Measurements from ENCODE around the gene S100B.
"Not testable (repeated sequence)": the region's sequence is repeated elsewhere in the genome, so short reads cannot be mapped to it uniquely, and the experiment has no call there.

The S100B gene

DNA sequence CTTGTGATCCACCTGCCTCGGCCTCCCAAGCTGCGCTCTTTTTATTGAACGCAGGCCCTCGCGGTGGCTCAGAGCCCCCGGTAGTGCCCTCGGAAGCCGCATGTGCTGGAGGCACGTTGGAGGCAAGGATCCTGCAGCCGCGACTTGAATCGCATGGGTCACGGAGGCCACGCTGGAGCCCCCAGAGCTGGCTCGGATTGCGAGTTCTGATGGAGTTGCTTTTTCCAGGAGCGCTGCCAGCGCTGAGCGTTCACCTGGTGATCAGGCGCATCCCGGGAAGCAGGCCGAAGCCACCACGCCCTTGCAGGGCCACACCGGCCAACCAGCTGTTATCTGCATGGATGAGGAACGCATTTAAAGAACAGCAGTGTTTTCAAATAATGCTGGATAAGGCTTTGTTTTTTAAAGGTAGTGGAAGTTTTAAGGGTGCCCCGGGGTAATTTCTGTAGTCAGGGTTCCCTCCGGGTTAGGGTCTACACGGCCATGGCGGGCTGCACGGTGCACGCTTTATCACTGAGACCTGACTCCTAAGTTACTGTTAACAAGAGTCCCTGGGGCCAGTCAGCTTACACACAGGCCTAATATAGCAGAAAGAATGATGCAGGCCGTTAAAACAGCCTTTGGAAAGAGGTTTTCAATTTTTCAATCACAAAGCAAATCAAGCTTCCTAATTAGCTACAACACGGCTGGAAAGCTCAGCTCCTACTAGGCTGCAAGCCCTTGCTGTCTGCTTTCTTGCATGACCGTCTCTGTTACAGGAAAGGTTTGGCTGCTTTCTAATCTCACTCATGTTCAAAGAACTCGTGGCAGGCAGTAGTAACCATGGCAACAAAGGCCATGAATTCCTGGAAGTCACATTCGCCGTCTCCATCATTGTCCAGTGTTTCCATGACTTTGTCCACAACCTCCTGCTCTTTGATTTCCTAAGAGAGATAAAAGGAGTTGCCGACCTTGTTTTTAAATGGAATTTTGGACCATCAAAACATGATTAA, 6.0 kb downstream of the S100B start:
- no peak for DNase-seq

DNA sequence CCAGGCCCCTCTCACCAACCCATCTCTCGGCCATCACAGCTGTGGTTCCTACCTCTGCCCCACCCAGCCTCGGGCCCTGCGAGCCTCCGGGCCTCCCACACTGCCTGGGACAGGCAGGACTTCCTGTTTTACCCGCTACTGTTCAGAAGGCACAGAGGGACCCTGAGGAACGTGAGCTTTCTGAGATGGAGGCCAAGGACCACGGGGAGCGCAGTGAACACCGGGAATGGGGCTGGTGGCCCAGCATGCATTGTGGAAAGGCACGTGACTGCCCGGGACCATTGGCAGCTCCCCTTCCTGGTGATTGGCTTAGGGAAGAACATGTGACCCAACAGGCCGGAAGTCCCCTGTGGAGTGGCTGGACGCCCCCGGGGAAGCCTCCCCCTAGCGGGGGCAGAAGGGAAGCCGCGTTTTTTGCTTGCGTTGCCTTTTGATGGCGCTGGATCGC, 7.0 kb downstream of the S100B start:
- no peak for DNase-seq

DNA sequence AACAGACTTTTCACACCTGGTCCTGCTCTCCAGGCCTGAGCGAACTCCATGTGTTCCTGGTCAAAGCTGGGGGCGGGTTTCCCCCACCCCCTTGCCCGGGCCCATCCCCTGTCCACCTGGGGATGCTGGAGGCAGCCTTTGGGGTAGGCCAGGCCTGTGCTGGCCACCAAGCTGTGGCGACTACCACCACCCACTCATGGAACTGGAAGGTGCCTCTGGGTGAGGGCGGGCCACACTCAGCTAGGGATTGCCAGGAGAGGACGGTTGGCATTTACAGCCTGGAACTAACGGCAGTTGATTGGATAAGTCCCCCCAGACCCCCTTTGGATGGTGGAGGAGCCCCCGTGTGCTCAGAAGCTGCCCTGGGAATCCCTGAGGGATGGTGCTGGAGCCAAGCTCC, 7.9 kb downstream of the S100B start:
- no peak for DNase-seq

DNA sequence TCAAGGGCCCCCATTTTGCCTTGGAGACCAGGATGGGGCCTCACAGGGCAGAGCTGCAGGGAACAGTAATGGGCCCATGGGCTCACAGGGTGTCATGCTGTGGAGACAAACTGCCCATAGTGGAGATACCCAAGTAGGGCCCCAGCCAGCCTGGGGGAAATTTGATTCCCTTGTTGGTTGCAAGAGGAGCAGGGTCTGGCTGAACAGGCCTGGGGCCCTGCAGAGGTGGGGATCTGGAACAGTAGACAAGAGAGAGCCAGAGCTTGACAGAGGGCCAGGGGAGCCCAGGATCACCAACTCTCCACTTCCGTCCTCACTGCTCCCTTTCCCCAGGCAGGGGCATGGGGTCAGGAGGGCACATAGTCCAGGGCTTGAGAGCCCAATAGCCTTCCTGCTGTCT, 8.7 kb downstream of the S100B start:
- DNase-seq, result no peak

DNA sequence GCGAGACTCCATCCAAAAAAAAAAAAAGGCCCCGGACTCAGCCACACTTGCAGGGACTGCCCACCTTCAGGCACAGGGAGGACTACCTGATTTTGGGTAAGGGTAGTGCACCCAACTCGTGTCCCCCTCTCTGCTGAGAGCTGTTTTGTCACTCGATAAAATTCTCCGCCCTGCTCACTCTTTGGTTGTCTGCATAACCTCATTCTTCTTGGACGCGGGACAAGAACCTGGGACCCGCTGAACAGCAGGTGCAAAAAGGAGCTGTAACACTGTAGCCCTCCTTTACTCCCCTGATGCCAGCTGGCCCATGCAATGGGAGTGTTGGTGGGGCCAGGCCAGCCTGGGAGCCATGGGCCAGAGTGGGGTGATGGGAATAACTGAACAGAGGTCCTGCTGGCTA, 10.6 kb downstream of the S100B start:
- DNase-seq, result no peak

DNA sequence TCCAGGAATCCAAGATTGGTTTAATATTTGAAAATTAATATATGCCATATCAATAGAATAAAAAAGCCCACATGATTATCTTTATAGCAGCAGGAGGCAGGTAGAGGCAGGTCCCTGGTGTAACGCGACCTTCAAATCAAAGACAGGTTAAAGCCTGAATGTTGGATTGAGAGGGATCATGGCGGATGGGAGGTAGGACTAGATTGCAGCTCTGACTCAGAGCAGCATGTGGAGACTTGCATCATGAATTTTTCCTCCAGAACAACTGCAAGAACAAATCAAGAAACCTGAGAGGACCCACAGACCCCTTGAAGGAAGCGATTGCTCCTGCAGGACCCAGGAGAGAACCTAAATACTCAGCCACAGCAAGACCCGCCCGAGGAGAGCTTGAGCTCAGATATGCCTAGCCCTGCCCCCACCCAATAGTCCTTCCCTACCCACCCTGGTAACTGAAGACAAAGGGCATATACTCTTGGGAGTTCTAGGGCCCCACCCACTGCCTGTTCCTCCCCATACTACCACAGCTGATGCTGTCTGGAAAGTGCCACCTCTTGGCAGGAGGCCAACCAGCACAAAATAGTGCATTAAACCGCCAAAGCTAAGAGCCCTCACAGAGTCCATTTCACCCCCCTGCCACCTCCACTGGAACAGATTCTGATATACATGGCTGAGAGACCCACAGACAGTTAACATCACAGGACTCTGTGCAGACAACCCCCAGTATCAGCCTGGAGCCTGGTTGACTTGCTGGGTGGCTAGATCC, 19.5 kb downstream of the S100B start:
- no peak for DNase-seq

DNA sequence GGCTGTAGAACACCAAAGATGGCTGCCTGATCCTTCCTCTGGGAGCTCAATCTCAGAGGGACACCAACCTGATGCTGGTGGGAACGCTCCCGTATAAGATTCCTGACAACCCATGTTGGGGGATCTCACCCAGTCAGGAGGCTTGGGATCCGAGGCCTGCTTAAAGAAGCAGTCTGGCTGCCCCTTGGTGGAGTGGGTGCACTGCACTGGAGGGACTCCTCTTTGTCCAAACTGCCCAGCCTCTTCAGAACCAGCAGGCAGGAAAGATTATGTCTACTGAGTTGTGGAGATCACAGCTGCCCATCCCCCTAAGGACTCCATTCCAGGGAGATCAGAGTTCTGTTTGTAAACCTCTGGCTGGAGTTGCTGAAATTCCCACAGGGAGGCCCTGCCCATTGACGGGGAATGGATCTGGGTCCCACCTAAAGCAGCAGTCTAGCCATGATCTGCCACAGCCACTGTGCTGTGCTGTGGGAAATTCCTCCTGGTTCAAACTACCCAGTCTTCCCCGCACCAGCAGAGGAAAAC, 23.0 kb downstream of the S100B start:
- no peak for DNase-seq

DNA sequence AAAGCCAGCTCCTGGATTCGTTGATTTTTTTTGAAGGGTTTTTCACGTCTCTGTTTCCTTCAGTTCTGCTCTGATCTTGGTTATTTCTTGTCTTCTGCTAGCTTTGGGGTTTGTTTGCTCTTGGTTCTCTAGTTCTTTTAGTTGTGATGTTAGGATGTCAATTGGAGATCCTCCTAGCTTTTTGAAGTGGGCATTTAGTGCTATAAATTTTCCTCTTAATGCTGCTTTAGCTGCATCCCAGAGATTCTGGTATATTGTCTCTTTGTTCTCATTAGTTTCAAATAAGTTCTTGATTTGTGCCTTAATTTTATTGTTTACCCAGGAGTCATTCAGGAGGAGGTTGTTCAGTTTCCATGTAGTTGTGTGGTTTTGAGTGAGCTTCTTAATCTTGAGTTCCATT, 25.5 kb downstream of the S100B start:
- not testable (repeated sequence) for DNase-seq

DNA sequence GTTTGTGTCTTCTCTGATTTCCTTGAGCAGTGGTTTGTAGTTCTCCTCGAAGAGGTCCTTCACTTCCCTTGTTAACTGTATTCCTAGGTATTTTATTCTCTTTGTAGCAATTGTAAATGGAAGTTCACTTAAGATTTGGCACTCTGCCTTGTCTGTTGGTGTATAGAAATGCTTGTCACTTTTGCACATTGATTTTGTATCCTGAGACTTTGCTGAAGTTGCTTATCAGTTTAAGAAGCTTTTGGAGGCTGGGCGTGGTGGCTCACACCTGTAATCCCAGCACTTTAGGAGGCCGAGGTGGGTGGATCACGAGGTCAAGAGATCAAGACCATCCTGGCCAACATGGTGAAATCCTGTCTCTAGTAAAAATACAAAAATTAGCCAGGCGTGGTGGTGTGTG, 27.1 kb downstream of the S100B start:
- not testable (repeated sequence) for DNase-seq

DNA sequence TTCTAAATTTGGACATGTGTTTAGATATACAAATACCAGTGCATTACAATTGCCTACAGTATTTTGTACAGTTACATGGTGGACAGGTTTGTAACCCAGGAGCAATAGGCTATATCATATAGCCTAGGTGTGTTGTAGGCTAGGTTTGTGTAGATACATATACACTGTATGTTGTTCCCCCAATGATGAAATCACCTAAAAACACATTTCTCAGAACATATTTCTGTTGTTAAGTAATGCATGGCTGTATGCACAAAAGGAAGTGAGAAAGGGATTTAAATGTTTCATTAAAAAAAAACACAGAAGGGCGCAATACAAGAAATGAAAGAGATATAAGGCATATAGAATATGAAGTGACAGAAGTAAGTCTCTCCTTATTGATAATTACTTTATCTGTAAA, 32.0 kb downstream of the S100B start:
- no peak for DNase-seq

DNA sequence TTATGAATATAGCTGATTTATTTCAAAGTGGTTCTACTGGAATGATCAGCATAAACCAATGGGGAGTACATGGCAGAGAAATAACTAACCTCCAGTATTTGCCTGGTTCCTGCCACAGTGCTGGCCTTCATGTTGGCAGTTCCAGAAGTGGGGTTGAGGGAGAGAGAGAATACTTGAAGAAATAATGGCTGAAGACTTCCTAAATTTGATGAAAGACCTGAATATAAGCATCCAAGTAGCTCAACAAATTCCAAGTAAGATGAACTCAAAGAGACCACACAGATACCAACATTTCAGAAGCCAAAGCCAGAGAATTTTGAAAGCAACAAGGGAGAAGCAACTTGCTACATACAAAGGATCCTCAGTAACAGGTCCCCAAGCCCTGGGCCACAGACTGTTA, 34.3 kb downstream of the S100B start:
- DNase-seq, result no peak

DNA sequence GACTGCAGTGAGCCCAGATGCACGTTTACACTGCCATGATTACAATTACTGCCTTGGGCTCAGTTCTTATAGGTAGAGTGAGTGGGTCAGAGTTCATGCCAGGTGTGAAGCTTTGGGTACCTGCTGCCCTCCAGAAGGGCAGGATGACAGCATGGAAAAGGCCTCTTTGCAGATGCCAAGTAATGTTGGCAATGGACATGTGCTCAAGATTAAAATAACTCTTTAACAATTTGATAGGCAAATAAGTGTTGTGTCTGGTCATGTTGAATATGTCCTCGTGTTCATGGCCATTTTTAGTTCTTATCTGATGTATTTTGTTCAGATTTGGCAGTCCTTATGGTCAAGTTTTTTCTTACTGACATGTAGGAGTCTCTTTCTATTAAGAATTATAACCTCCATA, 34.8 kb downstream of the S100B start:
- DNase-seq, result no peak

DNA sequence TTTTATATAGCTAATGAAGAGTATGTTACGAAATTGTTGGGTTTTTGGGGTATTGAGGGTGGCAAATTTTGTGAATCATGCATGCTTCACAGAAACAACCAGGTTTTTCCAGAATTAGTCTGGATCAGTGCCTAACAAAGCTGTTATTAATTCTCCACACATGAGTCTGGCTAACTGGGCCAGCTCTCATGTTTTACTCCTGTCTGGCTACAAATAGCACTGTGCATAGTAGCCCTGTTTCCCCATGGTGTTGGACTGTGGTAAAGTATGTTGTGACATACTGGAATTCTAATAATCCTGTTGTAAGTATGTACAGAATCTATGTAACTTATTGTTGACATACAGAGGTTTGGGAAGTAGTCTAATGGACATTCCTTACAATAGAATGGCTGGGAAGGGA, 35.8 kb downstream of the S100B start:
- no peak for DNase-seq

DNA sequence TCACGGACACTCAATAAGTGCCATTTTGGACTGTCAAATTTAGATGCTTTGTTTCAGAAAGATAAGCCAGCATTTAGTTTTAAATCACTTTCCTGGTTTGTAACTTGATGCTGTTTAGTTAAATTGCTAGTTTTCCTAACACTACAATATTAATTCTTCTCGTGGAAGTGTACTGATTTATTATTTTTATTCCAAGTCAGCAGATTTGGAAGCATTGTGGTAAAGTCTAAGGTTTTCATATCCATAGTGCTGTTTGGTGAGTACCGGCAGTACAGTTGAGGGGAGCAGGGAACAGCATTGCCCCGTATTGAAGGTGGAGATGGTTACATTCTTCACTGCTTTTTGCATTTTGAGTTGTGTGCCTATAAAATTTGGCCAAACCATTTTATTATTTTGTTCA, 36.3 kb downstream of the S100B start:
- DNase-seq, result no peak

DNA sequence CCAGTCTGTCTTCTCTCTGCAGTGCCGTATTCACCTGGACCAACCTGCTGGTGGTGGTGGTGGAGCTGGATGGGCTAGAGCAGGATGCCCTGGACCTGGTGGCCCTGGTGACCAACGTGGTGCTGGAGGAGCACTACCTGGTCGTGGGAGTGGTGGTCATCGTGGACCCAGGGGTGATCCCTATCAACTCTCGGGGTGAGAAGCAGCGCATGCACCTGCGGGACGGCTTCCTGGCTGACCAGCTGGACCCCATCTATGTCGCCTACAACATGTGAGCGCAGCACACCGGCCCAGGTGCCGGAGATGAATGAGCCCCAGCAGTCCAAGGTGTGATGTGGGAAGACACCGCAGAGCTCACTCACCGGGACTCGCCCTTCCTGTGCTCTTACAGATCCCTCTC, 37.5 kb downstream of the S100B start:
- no peak for DNase-seq

DNA sequence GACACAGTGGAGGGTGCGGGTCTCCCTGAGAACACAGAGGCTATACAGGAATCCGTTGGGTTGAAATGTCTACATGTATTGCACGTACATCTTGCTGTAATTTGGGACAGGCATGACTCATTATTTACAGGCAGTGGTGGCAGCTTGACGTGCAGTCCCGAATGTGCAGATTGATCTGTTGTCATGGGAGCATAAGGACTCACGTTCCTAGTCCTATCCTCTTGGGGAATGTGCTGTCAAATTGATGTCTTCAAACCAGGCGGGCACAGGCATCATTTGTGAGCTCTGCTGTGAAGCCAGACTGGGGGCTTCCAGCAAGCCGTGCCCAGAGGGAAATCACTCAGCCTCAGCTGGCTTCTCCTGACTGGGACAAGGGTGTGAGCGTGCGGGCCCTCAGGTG, 40.5 kb downstream of the S100B start:
- no peak for DNase-seq

DNA sequence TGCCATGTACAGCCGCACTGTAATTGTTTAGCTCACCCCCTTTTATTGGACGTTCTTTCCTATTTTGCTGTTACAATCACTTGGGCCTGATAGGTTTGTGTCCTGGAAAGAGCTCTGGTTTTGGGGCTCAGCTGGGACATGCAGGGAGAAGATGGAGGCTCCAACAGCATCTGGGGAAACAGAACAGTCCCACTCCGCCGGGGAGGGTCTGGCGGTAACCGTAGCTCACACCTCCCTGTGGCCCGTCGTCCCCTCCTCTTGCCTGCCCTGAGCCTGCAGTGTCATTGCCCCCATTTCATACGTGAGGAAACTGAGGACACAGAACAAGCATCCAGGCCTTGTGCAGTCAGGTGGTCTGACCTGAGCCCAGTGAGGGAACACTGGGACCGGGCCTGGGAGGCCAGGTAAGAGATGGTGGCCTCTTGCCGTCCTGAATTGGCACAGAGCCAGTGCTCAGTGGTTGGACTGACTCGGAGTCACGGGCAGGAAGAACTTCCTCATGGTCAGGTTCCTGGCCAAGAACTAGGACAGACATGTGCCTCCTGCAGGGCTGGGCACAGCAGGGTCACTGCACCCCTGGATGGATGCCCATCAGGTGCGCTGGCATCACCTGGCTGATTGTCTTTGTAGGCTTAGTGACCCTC, 41.8 kb downstream of the S100B start:
- no peak for DNase-seq

DNA sequence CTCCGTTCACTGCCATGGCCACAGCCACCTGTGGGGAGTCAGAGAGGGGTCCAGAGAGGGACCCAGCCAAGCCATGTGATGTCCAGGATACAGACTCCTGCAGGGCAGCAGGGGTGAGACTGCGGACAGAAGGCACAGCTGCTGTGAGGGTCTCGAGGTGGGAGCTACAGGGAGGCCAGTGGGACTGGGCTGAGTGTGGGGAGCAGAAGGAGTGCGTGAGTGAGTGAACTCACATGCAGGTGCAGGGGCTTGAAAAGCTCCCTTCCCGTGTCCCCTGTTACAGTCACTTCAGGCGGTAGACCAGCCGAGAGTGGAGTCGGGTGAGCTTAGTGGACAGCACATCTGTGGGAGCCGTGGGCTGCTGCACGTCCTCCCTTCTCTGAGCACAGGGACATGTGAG, 42.4 kb downstream of the S100B start:
- DNase-seq, result no peak

DNA sequence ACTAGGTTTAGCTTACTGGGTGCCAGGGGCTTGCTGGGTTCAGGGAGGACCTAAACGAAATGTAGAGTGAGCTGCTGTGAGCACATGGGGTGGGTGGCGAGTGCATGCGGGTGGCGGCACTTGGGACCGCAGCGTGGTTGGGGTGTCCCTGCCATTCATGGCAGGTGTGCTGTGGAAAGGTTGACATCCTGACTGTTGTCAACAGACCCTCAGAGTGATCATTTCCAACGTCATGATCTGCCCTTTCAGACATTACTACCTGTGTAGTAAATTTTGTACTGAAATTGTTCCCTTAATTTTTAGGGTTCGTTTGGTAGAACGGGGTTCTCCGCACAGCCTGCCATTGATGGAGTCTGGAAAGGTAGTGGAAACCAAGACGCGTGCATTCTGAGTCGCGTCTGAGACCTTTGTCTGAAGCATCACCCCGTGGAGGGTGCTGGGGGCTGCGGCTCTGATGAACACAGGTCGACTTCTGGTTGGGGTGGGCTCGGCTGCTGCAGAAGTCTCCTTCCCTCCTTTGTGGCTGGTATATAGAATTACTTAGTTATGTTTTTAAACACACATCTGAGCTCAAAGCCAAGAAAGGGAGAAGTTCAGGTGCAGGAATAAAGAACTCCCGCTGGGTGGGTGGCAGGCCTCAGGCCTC, 43.3 kb downstream of the S100B start:
- DNase-seq, result no peak

DNA sequence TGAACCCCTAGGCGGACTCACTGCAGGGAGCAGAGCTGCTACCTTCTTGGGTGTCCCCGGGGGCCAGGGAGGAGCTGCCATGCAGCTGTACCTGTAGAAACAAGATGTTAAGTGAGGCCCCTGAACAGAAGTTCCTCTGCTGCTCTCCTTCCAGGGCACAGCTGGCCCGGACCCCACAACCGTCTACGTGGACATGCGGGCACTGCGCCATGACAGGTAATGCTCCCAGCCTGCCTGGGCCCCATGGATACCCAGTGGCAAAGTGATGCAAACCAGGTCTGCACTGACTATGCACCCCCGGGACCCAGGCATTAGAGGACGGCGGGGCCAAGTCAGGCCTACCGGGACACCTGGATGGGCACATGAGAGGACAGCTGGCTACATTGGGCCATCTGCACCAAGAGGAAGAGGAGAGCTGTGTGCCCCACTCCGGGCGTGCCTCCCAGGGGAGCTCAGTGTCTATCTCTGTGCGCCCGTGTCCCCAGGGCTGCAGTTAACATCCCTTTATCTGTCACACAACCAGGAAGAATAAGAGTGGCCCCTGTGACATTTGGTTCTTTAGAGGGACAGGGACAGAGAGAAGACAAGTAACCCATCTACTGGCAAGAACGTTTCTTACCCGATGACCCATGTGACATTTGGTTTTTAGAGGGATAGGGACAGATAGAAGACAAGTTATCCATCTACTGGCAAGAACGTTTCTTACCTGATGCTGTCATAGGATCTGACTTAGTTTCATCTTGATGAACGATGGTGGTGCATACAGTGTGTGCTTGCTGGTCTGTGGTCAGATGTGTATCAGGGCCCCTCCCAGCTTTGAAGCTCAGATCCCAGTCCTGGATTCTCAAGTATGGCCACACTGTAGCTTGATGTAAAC, 44.1 kb downstream of the S100B start:
- DNase-seq, result no peak

DNA sequence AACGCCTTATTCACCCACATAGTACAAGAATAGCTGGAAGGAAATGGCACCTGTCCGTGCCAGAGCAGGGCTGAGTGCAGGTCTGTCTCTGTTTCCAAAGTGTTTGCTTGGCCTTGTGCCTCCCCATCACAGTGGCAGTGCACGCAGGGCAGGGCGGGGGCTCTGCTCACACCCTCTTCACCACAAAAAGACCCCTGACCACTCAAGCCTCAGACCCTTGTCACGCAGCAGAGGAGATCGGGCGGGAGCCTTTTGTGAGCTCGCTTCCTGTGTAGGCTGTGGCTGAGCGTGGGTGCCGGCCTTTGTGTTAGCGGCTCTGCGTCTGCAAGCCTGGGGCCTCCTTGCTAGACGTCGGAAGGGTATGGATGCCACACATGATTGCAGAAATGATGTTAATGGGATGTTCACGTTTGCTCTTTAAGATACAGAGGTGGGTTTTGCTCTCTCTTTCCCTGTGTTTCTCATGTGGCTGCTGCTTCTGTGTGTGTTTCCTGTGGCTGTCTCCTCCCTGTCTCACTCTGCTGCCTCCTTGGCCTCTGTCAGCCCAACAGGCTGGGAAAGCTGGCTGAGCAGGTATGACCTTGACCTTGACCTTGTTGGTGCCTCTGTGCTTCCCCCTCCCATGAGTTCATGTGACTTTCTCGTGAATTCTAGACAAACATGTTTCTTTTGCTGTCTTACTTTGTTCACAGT, 45.4 kb downstream of the S100B start:
- DNase-seq, result no peak
